ENCODE measurements around the gene SPINT2. TPM values are rescaled to one million over a fixed set of nuclear protein-coding genes. Genes with fewer than 3 reads are reported as not detected.
"Not testable (repeated sequence)": the region's sequence is repeated elsewhere in the genome, so short reads cannot be mapped to it uniquely, and the experiment has no call there.

Gene SPINT2
- total RNA-seq, 1 experiment from 2014 or later: not detected

DNA sequence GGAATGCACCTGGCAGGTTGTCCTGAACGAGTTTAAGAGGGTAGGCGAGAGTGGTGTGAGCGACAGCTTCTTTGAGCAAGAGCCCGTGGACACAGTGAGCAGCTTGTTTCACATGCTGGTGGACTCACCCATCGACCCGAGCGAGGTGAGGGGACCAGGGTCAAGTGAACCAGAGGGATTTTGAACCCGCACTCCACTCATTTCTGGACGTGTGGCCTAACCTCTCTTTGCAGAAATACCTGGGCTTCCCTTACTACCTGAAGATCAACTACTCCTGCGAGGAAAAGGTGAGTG is 72.9 kb downstream of the SPINT2 start:
- Histone ChIP-seq H3K36me3 (ENCODE audit: insufficient read depth, low read length, poor library complexity, severe bottlenecking) (no peaks in the 10 kb centered on the region), H3K4me3 (ENCODE audit: low read depth, low read length, poor library complexity, severe bottlenecking) (peak overlapping the region; percentile 59), H3K27ac (ENCODE audit: low read depth, low read length, poor library complexity, severe bottlenecking) (peak overlapping the region; percentile 53), H3K27me3 (replicated peaks; ENCODE audit: insufficient read depth, low read depth, low read length, poor library complexity) (no peaks in the 10 kb centered on the region), H3K9me3 (ENCODE audit: low read depth, low read length, poor library complexity, severe bottlenecking) (no peaks in the 10 kb centered on the region), H3K4me1 (ENCODE audit: insufficient read depth, low read length, poor library complexity, severe bottlenecking) (no peaks in the 10 kb centered on the region)
- DNase-seq (ENCODE audit: low spot score): no peak
- TF ChIP-seq, protein P1, sequence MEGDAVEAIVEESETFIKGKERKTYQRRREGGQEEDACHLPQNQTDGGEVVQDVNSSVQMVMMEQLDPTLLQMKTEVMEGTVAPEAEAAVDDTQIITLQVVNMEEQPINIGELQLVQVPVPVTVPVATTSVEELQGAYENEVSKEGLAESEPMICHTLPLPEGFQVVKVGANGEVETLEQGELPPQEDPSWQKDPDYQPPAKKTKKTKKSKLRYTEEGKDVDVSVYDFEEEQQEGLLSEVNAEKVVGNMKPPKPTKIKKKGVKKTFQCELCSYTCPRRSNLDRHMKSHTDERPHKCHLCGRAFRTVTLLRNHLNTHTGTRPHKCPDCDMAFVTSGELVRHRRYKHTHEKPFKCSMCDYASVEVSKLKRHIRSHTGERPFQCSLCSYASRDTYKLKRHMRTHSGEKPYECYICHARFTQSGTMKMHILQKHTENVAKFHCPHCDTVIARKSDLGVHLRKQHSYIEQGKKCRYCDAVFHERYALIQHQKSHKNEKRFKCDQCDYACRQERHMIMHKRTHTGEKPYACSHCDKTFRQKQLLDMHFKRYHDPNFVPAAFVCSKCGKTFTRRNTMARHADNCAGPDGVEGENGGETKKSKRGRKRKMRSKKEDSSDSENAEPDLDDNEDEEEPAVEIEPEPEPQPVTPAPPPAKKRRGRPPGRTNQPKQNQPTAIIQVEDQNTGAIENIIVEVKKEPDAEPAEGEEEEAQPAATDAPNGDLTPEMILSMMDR (conservative IDR thresholded peaks at IDR 0.05; ENCODE audit: low read depth, low read length): no peak
- TF ChIP-seq EZH2 (IDR thresholded peaks at IDR 0.05; ENCODE audit: borderline replicate concordance, low read depth, low read length, poor library complexity, severe bottlenecking): no peak
- intact Hi-C loops (cut with micrococcal nuclease; ENCODE audit: unreplicated experiment): loop anchor here (5.0 to 10.0 kb wide), 3 partner anchors 35 to 193 kb away; partner anchors contain the start of gene PSMD8
- ChIA-PET POLR2A (ENCODE audit: low non-redundant PET) (no interaction called here), CTCF (interaction anchor here (0.5 kb wide), 1 partner anchor 736 kb away, joined by 4 read pairs; no protein-coding TSS in a partner anchor)
- BruUV-seq (replicated peaks): no TSS peak

GRCh38 chr19:38339011-38339410 is 74.6 kb downstream of the SPINT2 start:
- H3K4me1 ChIP-seq (ENCODE audit: insufficient read depth, low read length, poor library complexity, severe bottlenecking); H3K27me3 ChIP-seq (replicated peaks; ENCODE audit: insufficient read depth, low read depth, low read length, poor library complexity); BruUV-seq (replicated peaks); POLR2A ChIA-PET (ENCODE audit: low non-redundant PET); H3K4me3 ChIP-seq (ENCODE audit: low read depth, low read length, poor library complexity, severe bottlenecking); H3K36me3 ChIP-seq (ENCODE audit: insufficient read depth, low read length, poor library complexity, severe bottlenecking); H3K27ac ChIP-seq (ENCODE audit: low read depth, low read length, poor library complexity, severe bottlenecking); H3K9me3 ChIP-seq (ENCODE audit: low read depth, low read length, poor library complexity, severe bottlenecking); DNase-seq (ENCODE audit: low spot score): not testable (repeated sequence)
- intact Hi-C loops (cut with micrococcal nuclease; ENCODE audit: unreplicated experiment): loop anchor here (5.0 to 10.0 kb wide), 3 partner anchors 33 to 194 kb away; partner anchors contain the start of gene PSMD8
- CTCF ChIA-PET: interaction anchor here (1.0 kb wide), 1 partner anchor 22 kb away, joined by 5 read pairs; no protein-coding TSS in a partner anchor

DNA sequence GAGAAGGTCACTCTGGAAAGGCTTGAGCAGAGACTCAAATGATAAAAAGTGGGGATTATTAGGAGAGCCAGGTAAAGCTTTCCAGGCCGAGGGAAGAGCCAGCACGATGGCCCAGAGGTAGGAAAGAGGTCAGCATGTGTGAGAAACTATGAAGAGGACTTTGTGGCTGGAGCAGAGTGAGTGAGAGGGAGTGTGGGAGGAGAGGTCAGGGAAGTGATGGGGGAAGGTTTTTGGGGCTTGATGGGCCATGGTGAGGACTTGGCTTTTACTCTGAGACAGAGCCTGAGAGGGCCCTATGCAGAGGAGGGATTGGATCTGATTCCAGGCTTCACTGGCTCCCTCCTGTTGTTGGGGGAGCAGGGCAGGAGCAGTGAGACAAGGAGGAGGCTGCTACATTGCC is 76.6 kb downstream of the SPINT2 start:
- CTCF ChIA-PET: no interaction called here
- intact Hi-C loops (cut with micrococcal nuclease; ENCODE audit: unreplicated experiment): no loop called here
- TF ChIP-seq EZH2 (IDR thresholded peaks at IDR 0.05; ENCODE audit: borderline replicate concordance, low read depth, low read length, poor library complexity, severe bottlenecking): no peak
- TF ChIP-seq, protein P1 (conservative IDR thresholded peaks at IDR 0.05; ENCODE audit: low read depth, low read length): no peak
- Histone ChIP-seq H3K36me3 (ENCODE audit: insufficient read depth, low read length, poor library complexity, severe bottlenecking) (no peaks in the 10 kb centered on the region), H3K9me3 (ENCODE audit: low read depth, low read length, poor library complexity, severe bottlenecking) (no peaks in the 10 kb centered on the region), H3K4me3 (ENCODE audit: low read depth, low read length, poor library complexity, severe bottlenecking) (no peak overlapping the region), H3K27me3 (replicated peaks; ENCODE audit: insufficient read depth, low read depth, low read length, poor library complexity) (no peaks in the 10 kb centered on the region), H3K27ac (ENCODE audit: low read depth, low read length, poor library complexity, severe bottlenecking) (no peak overlapping the region), H3K4me1 (ENCODE audit: insufficient read depth, low read length, poor library complexity, severe bottlenecking) (no peaks in the 10 kb centered on the region)
- POLR2A ChIA-PET (ENCODE audit: low non-redundant PET): no interaction called here
- no peak for DNase-seq (ENCODE audit: low spot score)
- BruUV-seq (replicated peaks): no TSS peak

Other genes starting within 250 kb of the SPINT2 start
- 6.3 and 8.1 TPM in 2 replicates for gene DPF1, start 40.4 kb upstream of the SPINT2 start, total RNA-seq (2021)
- 1.1 TPM in 1 of 2 replicates, not detected in the other for gene PPP1R14A, start 8.2 kb upstream of the SPINT2 start, total RNA-seq (2021)
- not detected in 2 replicates for gene C19orf33, start 39.7 kb downstream of the SPINT2 start, total RNA-seq (2021)
- 57.6 and 66.2 TPM in 2 replicates for gene YIF1B, start 51.4 kb downstream of the SPINT2 start, total RNA-seq (2021)
- gene KCNK6, start 55.3 kb downstream of the SPINT2 start, total RNA-seq (2021): 0.11 TPM in 1 of 2 replicates, not detected in the other
- gene CATSPERG, start 71.3 kb downstream of the SPINT2 start, total RNA-seq (2021): 1.2 and 1.3 TPM in 2 replicates
- 303 and 321 TPM in 2 replicates for gene PSMD8, start 110.0 kb downstream of the SPINT2 start, total RNA-seq (2021)
- gene GGN, start 123.5 kb downstream of the SPINT2 start, total RNA-seq (2021): 0.83 and 1.3 TPM in 2 replicates
- gene SPRED3, start 124.1 kb downstream of the SPINT2 start, total RNA-seq (2021): 6.2 and 6.8 TPM in 2 replicates
- gene FAM98C, start 138.5 kb downstream of the SPINT2 start, total RNA-seq (2021): 11.8 and 12.1 TPM in 2 replicates
- gene RASGRP4, start 161.6 kb downstream of the SPINT2 start, total RNA-seq (2021): not detected in 2 replicates
- 0.28 and 0.55 TPM in 2 replicates for gene RYR1, start 169.1 kb downstream of the SPINT2 start, total RNA-seq (2021)

All from A673 (cell line).